Ovary (tissue), 9 donors: ENCODE results near the gene WIPF3. TPM values are rescaled to one million over a fixed set of nuclear protein-coding genes. Genes with fewer than 3 reads are reported as not detected.

Source experiments
- DNase-seq, 5 donors: peaks; one replicate each; pipeline ENCODE4 v3.0.0-alpha.2; 2019 to 2020
- H3K27ac ChIP-seq, 2 donors: fragments of 200-600 bp; one replicate each; pipeline versions ENCODE4 v1.5.1 to v1.8.0; 2019 to 2022
- H3K27me3 ChIP-seq: fragments of 200-600 bp; one replicate; pipeline ENCODE4 v1.8.0; 2022
- H3K36me3 ChIP-seq: fragments of 200-600 bp; sonication (generic); one replicate; pipeline ENCODE4 v1.5.1; 2019
- H3K4me1 ChIP-seq: one replicate; pipeline ENCODE4 v1.8.1; 2013; ENCODE audit warnings: mild to moderate bottlenecking, moderate library complexity; ENCODE audit not compliant: insufficient read depth
- H3K4me3 ChIP-seq: fragments of 200-600 bp; sonication (generic); one replicate; pipeline ENCODE4 v1.5.1; 2017
- H3K9me3 ChIP-seq, 2 donors: fragments of 200-600 bp in 1 of 2; sonication (generic) in 1 of 2; one replicate each; pipeline versions ENCODE4 v1.5.1 to v1.8.1; 2013 to 2019; ENCODE audit warnings: mild to moderate bottlenecking in 1 of 2, moderate library complexity in 1 of 2
- CTCF ChIP-seq, 3 donors: fragments of 450-650 bp in 2 of 3; fragments of 200-600 bp in 1 of 3; IDR thresholded peaks; one replicate each; pipeline versions ENCODE4 v1.5.1 to v1.8.0; 2016 to 2022; ENCODE audit warnings: antibody characterized with exemption in 3 of 3, mild to moderate bottlenecking in 1 of 3
- EP300 ChIP-seq: sonication (generic); formaldehyde crosslinking; IDR thresholded peaks from one replicate; pipeline ENCODE4 v1.6.1; 2017; ENCODE audit warnings: antibody characterized with exemption
- POLR2A ChIP-seq: fragments of 450-650 bp; IDR thresholded peaks from one replicate; pipeline ENCODE4 v1.6.1; 2017; ENCODE audit warnings: antibody characterized with exemption, mild to moderate bottlenecking, moderate library complexity
- WGBS, 3 donors: extraction: QIAGEN DNeasy Blood & Tissue Kit in 1 of 3; methylation state at CpG; one replicate each; pipeline versions ENCODE4 v1.1.5 to v1.1.7; 2013 to 2017; 5-methylcytosine and 5-hydroxymethylcytosine counted together
- intact Hi-C, 4 donors: fragments of 100-400 bp; cut with DNase I; formaldehyde crosslinking; loops; one replicate each; pipeline versions ENCODE4 v1.11.0 to v1.15.1; 2022 to 2023
- polyA plus RNA-seq, 2 donors: library from polyadenylated mRNA; stranded (reverse); fragments of 200-250 nt in 1 of 2; fragments of 350-450 nt in 1 of 2; fragmentation: Illumina TruSeq in 1 of 2; extraction: RNeasy Lipid Tissue Mini Kit (QIAGEN cat#74804) in 1 of 2; gene quantifications; one replicate each; pipeline ENCODE4 v1.2.3, GENCODE V29; 2013 to 2014
- total RNA-seq, 7 donors: library from RNA; depleted of rRNA in 2 of 7; stranded (reverse); fragments of >200 nt in 2 of 7; fragmentation: NEBNext Ultra II Directional in 3 of 7; extraction: Animal tissue kit (Norgen Biotek cat#: 25700) in 3 of 7; gene quantifications; one replicate each; pipeline versions ENCODE4 v1.1.0 to v1.2.4, GENCODE V29; 2016 to 2023
- donor health status: DM: no; HTN: no; CAD: no; lungs with moderate emphysema.
- donor health status: DM: no; HTN: no; CAD: no.
- donor health status: Bipolar disorder and iron deficiency.
- donor health status: DM: yes; HTN: yes; CAD: no.
- donor health status: DM: no; HTN: no; CAD: no.
- donor health status: DM: yes; HTN: yes; CAD: no.

WIPF3 gene
- total and polyA plus RNA-seq, 9 donors = 15.3 to 122 (median 53.3) TPM

GRCh38 chr7:29809533-29810155 lies 3.3 kb downstream of the WIPF3 start:
- Histone ChIP-seq H3K4me3 (no peak overlapping the region), H3K9me3 (no peaks in the 10 kb centered on the region), H3K27ac (peak overlapping the region in 1 of 2 donors; percentile 42), H3K27me3 (no peaks in the 10 kb centered on the region), H3K4me1 (peaks cover 10% of the 10 kb centered on the region), H3K36me3 (no peaks in the 10 kb centered on the region)
- WGBS, 3 donors = 28 to 59% (median 44%) methylated on average over 11 of the region's 11 CpGs
- no peak for TF ChIP-seq CTCF (IDR thresholded peaks at IDR 0.05)
- TF ChIP-seq EP300 = no peak
- no peak for TF ChIP-seq POLR2A
- no peak for DNase-seq
- intact Hi-C loops = loop anchor here in 1 of 4 donors (5.0 to 10.0 kb wide), 3 partner anchors 55 to 113 kb away; no protein-coding TSS in a partner anchor

- Histone ChIP-seq H3K9me3 (no peaks in the 10 kb centered on the region), H3K27me3 (no peaks in the 10 kb centered on the region), H3K27ac (no peak overlapping the region), H3K4me1 (peaks cover 12% of the 10 kb centered on the region), H3K4me3 (no peak overlapping the region), H3K36me3 (no peaks in the 10 kb centered on the region)
- intact Hi-C loops = loop anchor here in 1 of 4 donors (5.0 kb wide), 1 partner anchor 112 kb away; no protein-coding TSS in a partner anchor
- DNase-seq = no peak
- TF ChIP-seq POLR2A = no peak
- TF ChIP-seq EP300 = no peak
- no peak for TF ChIP-seq CTCF (IDR thresholded peaks at IDR 0.05)
Measured at GRCh38 chr7:29810297-29810696, 4.0 kb downstream of the WIPF3 start.

GRCh38 chr7:29810813-29811482 lies 4.6 kb downstream of the WIPF3 start:
- intact Hi-C loops = loop anchor here in 1 of 4 donors (5.0 kb wide), 1 partner anchor 111 kb away; no protein-coding TSS in a partner anchor
- Histone ChIP-seq H3K27ac (no peak overlapping the region), H3K4me3 (no peak overlapping the region), H3K4me1 (peaks cover 14% of the 10 kb centered on the region), H3K9me3 (no peaks in the 10 kb centered on the region), H3K36me3 (no peaks in the 10 kb centered on the region), H3K27me3 (no peaks in the 10 kb centered on the region)
- TF ChIP-seq CTCF (IDR thresholded peaks at IDR 0.05) (no peak), EP300 (no peak), POLR2A (no peak)
- no peak for DNase-seq
- 59 to 62% (median 59%) methylated on average over 5 of the region's 5 CpGs for WGBS, 3 donors

DNA sequence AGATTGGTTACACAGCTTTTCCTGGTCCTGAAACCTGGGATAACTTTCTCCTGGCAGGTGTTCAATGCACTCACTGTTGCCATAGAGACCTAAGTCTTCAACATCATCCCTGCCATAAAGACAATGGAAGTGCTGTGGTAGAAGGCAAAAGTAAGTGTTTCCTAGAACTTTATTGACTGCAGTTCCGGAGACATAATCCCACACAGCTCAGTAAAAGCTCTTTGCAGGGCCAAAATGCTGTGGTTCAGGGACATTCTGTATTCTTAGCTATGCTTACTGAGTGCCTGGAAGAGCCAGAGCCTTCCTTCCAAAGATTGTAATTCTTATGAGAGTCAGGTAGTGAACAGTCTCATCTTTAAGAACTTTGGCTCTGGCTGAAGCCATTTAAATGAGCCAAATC lies 5.3 kb downstream of the WIPF3 start:
- no peaks in the 10 kb centered on the region for H3K36me3 ChIP-seq
- DNase-seq = peak in 1 of 5 donors; percentile 32
- intact Hi-C loops = loop anchor here in 1 of 4 donors (5.0 kb wide), 1 partner anchor 111 kb away; no protein-coding TSS in a partner anchor
- TF ChIP-seq CTCF (IDR thresholded peaks at IDR 0.05) = no peak
- TF ChIP-seq EP300 = no peak
- TF ChIP-seq POLR2A = no peak
- peak overlapping the region in 1 of 2 donors; percentile 20 for H3K27ac ChIP-seq
- no peak overlapping the region for H3K4me3 ChIP-seq
- H3K27me3 ChIP-seq = no peaks in the 10 kb centered on the region
- H3K4me1 ChIP-seq = peaks cover 14% of the 10 kb centered on the region
- no peaks in the 10 kb centered on the region for H3K9me3 ChIP-seq
- 0 to 16% (median 16%) methylated on average over 1 of the region's 1 CpG for WGBS, 3 donors
